CD8-positive, alpha-beta memory T cell (primary cell): ENCODE data around the gene PROSER3. TPM values are rescaled to one million over a fixed set of nuclear protein-coding genes. Genes with fewer than 3 reads are reported as not detected.

Source experiments
- CTCF ChIA-PET: fragments of 350-600 bp; sonication (Branson Sonifier 250); formaldehyde crosslinking; loops from one replicate; lab custom pipeline; 2021; ENCODE audit warnings: antibody characterized with exemption; lab: Charles Lee
- POLR2A ChIA-PET: fragments of 350-600 bp; sonication (Branson Sonifier 250); formaldehyde crosslinking; loops from one replicate; lab custom pipeline; 2021; ENCODE audit warnings: antibody characterized with exemption; lab: Charles Lee
- DNase-seq, 5 donors: peaks; one replicate each; pipeline versions ENCODE4 v3.0.0 to v3.0.0-alpha.2; 2020 to 2022; ENCODE audit warnings: mixed read lengths in 1 of 5
- H3K27ac ChIP-seq: one replicate; pipeline ENCODE4 v1.7.0; 2013; ENCODE audit warnings: low read depth, mild to moderate bottlenecking, low read length, moderate library complexity
- H3K27me3 ChIP-seq: 2 replicates; pipeline ENCODE4 v1.7.0; 2013; ENCODE audit warnings: low read length, mild to moderate bottlenecking; ENCODE audit not compliant: insufficient read depth, poor library complexity, severe bottlenecking
- H3K36me3 ChIP-seq: 2 replicates; pipeline ENCODE4 v1.7.0; 2013; ENCODE audit warnings: mild to moderate bottlenecking, low read length, moderate library complexity; ENCODE audit not compliant: insufficient read depth
- H3K4me1 ChIP-seq: 2 replicates; pipeline ENCODE4 v1.7.0; 2013; ENCODE audit warnings: mild to moderate bottlenecking, low read length, moderate library complexity; ENCODE audit not compliant: insufficient read depth
- H3K4me3 ChIP-seq: 2 replicates; pipeline ENCODE4 v1.7.0; 2013; ENCODE audit warnings: mild to moderate bottlenecking, low read length
- H3K9me3 ChIP-seq: 2 replicates; pipeline ENCODE4 v1.7.0; 2013; ENCODE audit warnings: mild to moderate bottlenecking, low read length
- H3K27ac Mint-ChIP-seq, 8 donors: one replicate each; pipeline ENCODE4 v1.8.0; 2020 to 2021; ENCODE audit warnings: mixed read lengths in 8 of 8, mild to moderate bottlenecking in 6 of 8, inconsistent platforms in 3 of 8, moderate library complexity in 3 of 8
- H3K27me3 Mint-ChIP-seq, 2 donors: one replicate each; pipeline ENCODE4 v1.8.0; 2020 to 2021; ENCODE audit warnings: mixed read lengths in 2 of 2, mild to moderate bottlenecking in 1 of 2, moderate library complexity in 1 of 2
- H3K36me3 Mint-ChIP-seq, 3 donors: one replicate each; pipeline ENCODE4 v1.8.0; 2020 to 2021; ENCODE audit warnings: mixed read lengths in 3 of 3, inconsistent platforms in 1 of 3, mild to moderate bottlenecking in 1 of 3
- H3K4me1 Mint-ChIP-seq, 3 donors: one replicate each; pipeline ENCODE4 v1.8.0; 2020 to 2021; ENCODE audit warnings: mixed read lengths in 3 of 3, inconsistent platforms in 1 of 3, mild to moderate bottlenecking in 1 of 3
- H3K4me3 Mint-ChIP-seq, 7 donors: one replicate each; pipeline ENCODE4 v1.8.0; 2020 to 2021; ENCODE audit warnings: mixed read lengths in 7 of 7, mild to moderate bottlenecking in 6 of 7, moderate library complexity in 4 of 7, inconsistent platforms in 2 of 7
- H3K9me3 Mint-ChIP-seq, 5 donors: one replicate each; pipeline ENCODE4 v1.8.0; 2020 to 2022; ENCODE audit warnings: mixed read lengths in 5 of 5, mild to moderate bottlenecking in 3 of 5, moderate library complexity in 2 of 5, inconsistent platforms in 1 of 5
- polyA plus RNA-seq: library from polyadenylated mRNA; unstranded; fragments of 300-500 nt; fragmentation: Illumina TruSeq; gene quantifications from one replicate; pipeline ENCODE4 v1.2.3, GENCODE V29; 2021
- total RNA-seq, 2 experiments: library from RNA; stranded (reverse); gene quantifications; one replicate each; pipeline ENCODE4 v1.2.3, GENCODE V29; 2021

The PROSER3 gene
- total and polyA plus RNA-seq, 3 experiments from 2014 or later: 8.3 to 40.5 (median 35.2) TPM

- peaks cover 62% of the 10 kb centered on the region for H3K36me3 ChIP-seq
- H3K9me3 ChIP-seq: no peaks in the 10 kb centered on the region
- no peaks in the 10 kb centered on the region for H3K4me1 ChIP-seq
- H3K4me3 Mint-ChIP-seq: no peak overlapping the region
- H3K27me3 Mint-ChIP-seq: no peaks in the 10 kb centered on the region
- H3K9me3 Mint-ChIP-seq: no peaks in the 10 kb centered on the region
- H3K4me3 ChIP-seq: no peak overlapping the region
- POLR2A ChIA-PET: no interaction called here
- DNase-seq: no peak
- no peaks in the 10 kb centered on the region for H3K27me3 ChIP-seq
- CTCF ChIA-PET: interaction anchor here (1.4 to 1.5 kb wide), 2 partner anchors 10 to 12 kb away, joined by 3 to 4 read pairs; partner anchors contain the start of gene KMT2B
- peaks cover 0 to 7% (median 4%) of the 10 kb centered on the region in 3 donors for H3K4me1 Mint-ChIP-seq
- H3K27ac ChIP-seq: no peak overlapping the region
- H3K27ac Mint-ChIP-seq: peak overlapping the region in 2 of 8 donors; percentile 67 to 76
- H3K36me3 Mint-ChIP-seq: peaks cover 10 to 84% (median 17%) of the 10 kb centered on the region in 3 donors
Measured at GRCh38 chr19:35730326-35730725, 27.6 kb upstream of the PROSER3 start.

GRCh38 chr19:35731353-35731752 is 26.6 kb upstream of the PROSER3 start:
- CTCF ChIA-PET: interaction anchor here (1.5 kb wide), 1 partner anchor 13 kb away, joined by 3 read pairs; the partner anchor contains the start of gene KMT2B

GRCh38 chr19:35731779-35732405 is 26.1 kb upstream of the PROSER3 start:
- CTCF ChIA-PET: no interaction called here
- POLR2A ChIA-PET: no interaction called here

More at GRCh38 chr19:35731353-35731752, 26.6 kb upstream of the PROSER3 start:
- Mint-ChIP-seq H3K27me3 (no peaks in the 10 kb centered on the region), H3K27ac (peak overlapping the region in 3 of 8 donors; percentile 26 to 63 (median 46)), H3K4me3 (no peak overlapping the region), H3K36me3 (peaks cover 10 to 84% (median 16%) of the 10 kb centered on the region in 3 donors), H3K4me1 (peaks cover 2 to 7% (median 5%) of the 10 kb centered on the region in 3 donors), H3K9me3 (no peaks in the 10 kb centered on the region)
- H3K27me3 ChIP-seq: no peaks in the 10 kb centered on the region
- peaks cover 1% of the 10 kb centered on the region for H3K4me1 ChIP-seq
- H3K27ac ChIP-seq: no peak overlapping the region
- H3K36me3 ChIP-seq: peaks cover 52% of the 10 kb centered on the region
- no peak overlapping the region for H3K4me3 ChIP-seq
- no peaks in the 10 kb centered on the region for H3K9me3 ChIP-seq
- DNase-seq: no peak
- POLR2A ChIA-PET: no interaction called here

GRCh38 chr19:35732540-35733179 is 25.3 kb upstream of the PROSER3 start:
- ChIA-PET POLR2A (interaction anchor here (0.7 kb wide), 1 partner anchor 14 kb away, joined by 3 read pairs; no protein-coding TSS in a partner anchor), CTCF (no interaction called here)
- Histone ChIP-seq H3K27me3 (no peaks in the 10 kb centered on the region), H3K27ac (no peak overlapping the region), H3K9me3 (no peaks in the 10 kb centered on the region), H3K4me1 (peaks cover 12% of the 10 kb centered on the region), H3K4me3 (no peak overlapping the region), H3K36me3 (peaks cover 42% of the 10 kb centered on the region)
- Mint-ChIP-seq H3K27ac (no peak overlapping the region), H3K4me1 (peaks cover 5 to 18% (median 13%) of the 10 kb centered on the region in 3 donors), H3K4me3 (no peak overlapping the region), H3K27me3 (no peaks in the 10 kb centered on the region), H3K36me3 (peaks cover 10 to 87% (median 15%) of the 10 kb centered on the region in 3 donors), H3K9me3 (no peaks in the 10 kb centered on the region)
- no peak for DNase-seq

More at GRCh38 chr19:35731779-35732405, 26.1 kb upstream of the PROSER3 start:
- Histone ChIP-seq H3K36me3 (peaks cover 48% of the 10 kb centered on the region), H3K4me3 (no peak overlapping the region), H3K27ac (no peak overlapping the region), H3K27me3 (no peaks in the 10 kb centered on the region), H3K4me1 (peaks cover 7% of the 10 kb centered on the region), H3K9me3 (no peaks in the 10 kb centered on the region)
- peaks cover 10 to 86% (median 16%) of the 10 kb centered on the region in 3 donors for H3K36me3 Mint-ChIP-seq
- H3K27ac Mint-ChIP-seq: no peak overlapping the region
- peaks cover 5 to 10% (median 9%) of the 10 kb centered on the region in 3 donors for H3K4me1 Mint-ChIP-seq
- DNase-seq: no peak
- no peaks in the 10 kb centered on the region for H3K27me3 Mint-ChIP-seq
- H3K4me3 Mint-ChIP-seq: no peak overlapping the region
- no peaks in the 10 kb centered on the region for H3K9me3 Mint-ChIP-seq

GRCh38 chr19:35733180-35734125 is 24.5 kb upstream of the PROSER3 start:
- CTCF ChIA-PET: no interaction called here
- no peak for DNase-seq

GRCh38 chr19:35734273-35734672 is 23.7 kb upstream of the PROSER3 start:
- no peak overlapping the region for H3K27ac ChIP-seq
- Mint-ChIP-seq H3K9me3 (no peaks in the 10 kb centered on the region), H3K27ac (peak overlapping the region in 7 of 8 donors; percentile 14 to 89 (median 66)), H3K36me3 (peaks cover 10 to 85% (median 11%) of the 10 kb centered on the region in 3 donors), H3K4me3 (peak overlapping the region in 1 of 7 donors; percentile 76), H3K4me1 (peaks cover 5 to 28% (median 13%) of the 10 kb centered on the region in 3 donors), H3K27me3 (no peaks in the 10 kb centered on the region)
- ChIA-PET POLR2A (no interaction called here), CTCF (no interaction called here)
- H3K36me3 ChIP-seq: peaks cover 42% of the 10 kb centered on the region
- no peaks in the 10 kb centered on the region for H3K9me3 ChIP-seq
- no peaks in the 10 kb centered on the region for H3K27me3 ChIP-seq
- H3K4me1 ChIP-seq: peaks cover 13% of the 10 kb centered on the region
- H3K4me3 ChIP-seq: no peak overlapping the region
- DNase-seq: no peak

More at GRCh38 chr19:35733180-35734125, 24.5 kb upstream of the PROSER3 start:
- Histone ChIP-seq H3K27ac (no peak overlapping the region), H3K27me3 (no peaks in the 10 kb centered on the region), H3K4me3 (no peak overlapping the region), H3K9me3 (no peaks in the 10 kb centered on the region), H3K4me1 (peaks cover 12% of the 10 kb centered on the region), H3K36me3 (peaks cover 42% of the 10 kb centered on the region)
- Mint-ChIP-seq H3K27ac (peak overlapping the region in 4 of 8 donors; percentile 3 to 66 (median 38)), H3K36me3 (peaks cover 10 to 87% (median 14%) of the 10 kb centered on the region in 3 donors), H3K27me3 (no peaks in the 10 kb centered on the region), H3K9me3 (no peaks in the 10 kb centered on the region), H3K4me1 (peaks cover 5 to 20% (median 13%) of the 10 kb centered on the region in 3 donors), H3K4me3 (no peak overlapping the region)
- POLR2A ChIA-PET: interaction anchor here (0.7 kb wide), 1 partner anchor 15 kb away, joined by 3 read pairs; no protein-coding TSS in a partner anchor

- Histone ChIP-seq H3K4me3 (no peak overlapping the region), H3K9me3 (no peaks in the 10 kb centered on the region), H3K27ac (no peak overlapping the region), H3K27me3 (no peaks in the 10 kb centered on the region), H3K36me3 (peaks cover 36% of the 10 kb centered on the region), H3K4me1 (peaks cover 19% of the 10 kb centered on the region)
- peaks cover 9 to 34% (median 16%) of the 10 kb centered on the region in 3 donors for H3K4me1 Mint-ChIP-seq
- H3K36me3 Mint-ChIP-seq: peaks cover 8 to 79% (median 10%) of the 10 kb centered on the region in 3 donors
- H3K27ac Mint-ChIP-seq: peak overlapping the region in 3 of 8 donors; percentile 76 to 90 (median 90)
- no peak for DNase-seq
- H3K4me3 Mint-ChIP-seq: peak overlapping the region in 1 of 7 donors; percentile 76
- H3K9me3 Mint-ChIP-seq: no peaks in the 10 kb centered on the region
- H3K27me3 Mint-ChIP-seq: no peaks in the 10 kb centered on the region
- CTCF ChIA-PET: no interaction called here
- POLR2A ChIA-PET: no interaction called here
Measured at GRCh38 chr19:35734889-35735288, 23.1 kb upstream of the PROSER3 start.
